Endothelial cell of umbilical vein (primary cell): ENCODE results near the gene DNAJB5. TPM values are rescaled to one million over a fixed set of nuclear protein-coding genes. Genes with fewer than 3 reads are reported as not detected.

Experiments
- BruUV-seq: library from RNA; stranded (reverse); fragments of 400-500 nt; replicated peaks from 2 replicates; lab custom pipeline; 2021; lab: Mats Ljungman, UMichigan
- CTCF ChIA-PET: fragments of 300-600, 350-600 bp; sonication (Branson Sonifier 250); formaldehyde crosslinking; loops from one replicate; lab custom pipeline; 2021; ENCODE audit warnings: antibody characterized with exemption, inconsistent platforms; lab: Charles Lee
- POLR2A ChIA-PET: fragments of 300-600, 350-600 bp; sonication (Branson Sonifier 250); formaldehyde crosslinking; loops from one replicate; lab custom pipeline; 2021; ENCODE audit warnings: antibody characterized with exemption, inconsistent platforms; lab: Charles Lee
- DNase-seq: peaks from one replicate; pipeline ENCODE4 v3.0.0-alpha.2; 2011; ENCODE audit warnings: low read depth, low spot score
- FAIRE-seq: peaks from 2 replicates; lab custom pipeline; 2011; peaks lifted over from hg19 to GRCh38; lab: Jason Lieb, UNC
- H2AFZ ChIP-seq: 2 replicates; pipeline ENCODE4 v1.6.0; 2012; ENCODE audit warnings: low read depth, low read length, control low read depth, inconsistent platforms
- H3K27ac ChIP-seq: 2 replicates; pipeline ENCODE4 v1.5.1; 2011; ENCODE audit warnings: low read depth, mild to moderate bottlenecking, control low read depth, low read length, moderate library complexity; ENCODE audit not compliant: insufficient read depth
- H3K27me3 ChIP-seq, 2 experiments: 2 replicates each; pipeline versions ENCODE4 v1.6.0 to v1.6.1; 2011; ENCODE audit warnings: low read length in 2 of 2, mixed read lengths in 1 of 2; ENCODE audit not compliant: control insufficient read depth in 2 of 2, insufficient read depth in 2 of 2
- H3K36me3 ChIP-seq, 2 experiments: 2 replicates in 1 of 2; 3 replicates in 1 of 2; pipeline ENCODE4 v1.5.1; 2011; ENCODE audit warnings: low read length in 2 of 2, mild to moderate bottlenecking in 1 of 2, moderate library complexity in 1 of 2; ENCODE audit not compliant: control insufficient read depth in 2 of 2, insufficient read depth in 2 of 2; ENCODE audit errors: extremely low read depth in 1 of 2
- H3K4me1 ChIP-seq: 3 replicates; pipeline ENCODE4 v1.5.1; 2011; ENCODE audit warnings: mild to moderate bottlenecking, low read length; ENCODE audit not compliant: control insufficient read depth, insufficient read depth; ENCODE audit errors: extremely low read depth
- H3K4me2 ChIP-seq: 2 replicates; pipeline ENCODE4 v1.6.1; 2011; ENCODE audit warnings: low read length, control low read depth, mixed read lengths; ENCODE audit not compliant: insufficient read depth
- H3K4me3 ChIP-seq, 3 experiments: fragments of 200-600 bp in 1 of 3; sonication (generic), shearing (Covaris generic) in 1 of 3; replicated peaks in 1 of 3; 2 replicates each; pipeline ENCODE4 v1.5.1; 2011 to 2016; ENCODE audit warnings: control low read depth in 3 of 3, low read length in 3 of 3, mild to moderate bottlenecking in 2 of 3, inconsistent platforms in 1 of 3, low read depth in 1 of 3, moderate library complexity in 1 of 3; ENCODE audit not compliant: insufficient read depth in 1 of 3
- H3K79me2 ChIP-seq: 2 replicates; pipeline ENCODE4 v1.6.0; 2012; ENCODE audit warnings: low read length, inconsistent platforms; ENCODE audit not compliant: control insufficient read depth, insufficient read depth
- H3K9ac ChIP-seq: replicated peaks from 2 replicates; pipeline ENCODE3; 2011; ENCODE audit warnings: low read length, control low read depth; ENCODE audit not compliant: insufficient read depth; ENCODE audit errors: extremely low read depth
- H3K9me1 ChIP-seq: replicated peaks from 3 replicates; pipeline ENCODE4 v1.6.0; 2011; ENCODE audit warnings: mild to moderate bottlenecking, low read length; ENCODE audit not compliant: control insufficient read depth, insufficient read depth; ENCODE audit errors: extremely low read depth
- H3K9me3 ChIP-seq: replicated peaks from 2 replicates; pipeline ENCODE4 v1.5.1; 2012; ENCODE audit warnings: low read length, inconsistent platforms; ENCODE audit not compliant: control insufficient read depth, insufficient read depth
- H4K20me1 ChIP-seq: replicated peaks from 2 replicates; pipeline ENCODE3; 2011; ENCODE audit warnings: mild to moderate bottlenecking, low read length; ENCODE audit not compliant: control insufficient read depth, insufficient read depth; ENCODE audit errors: extremely low read depth
- CTCF ChIP-seq, 2 donors: IDR thresholded peaks; 1 replicate in 1 of 2; 2 replicates in 1 of 2; pipeline ENCODE4 v1.5.1; 2011; ENCODE audit warnings: low read length in 2 of 2, mild to moderate bottlenecking in 2 of 2, moderate library complexity in 2 of 2, control low read depth in 1 of 2, inconsistent platforms in 1 of 2, low read depth in 1 of 2; ENCODE audit not compliant: insufficient read depth in 1 of 2; ENCODE audit errors: extremely low read depth in 1 of 2
- MAX ChIP-seq: IDR thresholded peaks from 2 replicates; pipeline ENCODE4 v1.6.1; 2011; ENCODE audit not compliant: insufficient read depth, insufficient read length
- MYC ChIP-seq: IDR thresholded peaks from one replicate; pipeline ENCODE4 v1.6.1; 2011; ENCODE audit warnings: mild to moderate bottlenecking, low read depth, low read length
- POLR2A ChIP-seq: IDR thresholded peaks from 2 replicates; pipeline ENCODE4 v1.6.1; 2012; ENCODE audit warnings: low read depth, mild to moderate bottlenecking, control low read depth, low read length
- POLR2AphosphoS5 ChIP-seq: IDR thresholded peaks from 2 replicates; pipeline ENCODE4 v1.6.1; 2012; ENCODE audit warnings: low read depth, mild to moderate bottlenecking, control low read depth, low read length, moderate library complexity; ENCODE audit not compliant: insufficient read depth
- dilution Hi-C: fragments of 300-500 bp; cut with MboI; formaldehyde crosslinking; loops from one replicate; pipeline ENCODE4 v1.15.0; 2019; ENCODE audit warnings: low sequenced_read_pairs; ENCODE audit not compliant: extremely low pct_ligation_motif_present
- intact Hi-C: fragments of 100-400 bp; cut with micrococcal nuclease; formaldehyde crosslinking; loops from one replicate; pipeline ENCODE4 v1.10.0; 2022
- polyA plus RNA-seq, 4 experiments: library from polyadenylated mRNA; depleted of rRNA in 3 of 4; stranded (reverse) in 3 of 4; unstranded in 1 of 4; fragments of >200 nt; gene quantifications; 2 replicates each; pipeline versions ENCODE4 v1.2.1 to v1.2.3, GENCODE V29; 2011 to 2012; ENCODE audit warnings: missing spikeins in 1 of 4
- total RNA-seq: library from RNA; stranded (reverse); gene quantifications from 2 replicates; pipeline ENCODE4 v1.2.3, GENCODE V29; 2021

The DNAJB5 gene
- total and polyA plus RNA-seq, 2 donors (not counting 3 experiments of a cell fraction or from before 2014, with no cell fraction given), result 8.6 to 12.8 TPM

GRCh38 chr9:34994260-34994899 lies 4.8 kb downstream of the DNAJB5 start:
- no peaks in the 10 kb centered on the region for H3K9me3 ChIP-seq
- FAIRE-seq (peak; percentile 93), DNase-seq (peak; percentile 64)
- TF ChIP-seq MAX (peak; percentile 47), POLR2AphosphoS5 (no peak), POLR2A (no peak), CTCF (IDR thresholded peaks at IDR 0.05; ENCODE audit: extremely low read depth in 1 of 2, insufficient read depth in 1 of 2, low read depth in 1 of 2, low read length in 2 of 2) (peak; percentile 67 to 71), MYC (no peak)
- intact Hi-C loops, result loop anchor here (1.0 kb wide), 1 partner anchor 95 kb away; no protein-coding TSS in a partner anchor
- H3K36me3 ChIP-seq, result peaks cover 3 to 10% of the 10 kb centered on the region in 2 experiments
- peak overlapping the region; percentile 79 for H3K27ac ChIP-seq
- no peak overlapping the region for H3K4me3 ChIP-seq
- no peaks in the 10 kb centered on the region for H3K79me2 ChIP-seq
- no peak overlapping the region for H2AFZ ChIP-seq
- H3K4me1 ChIP-seq, result peaks cover 42% of the 10 kb centered on the region
- no peak overlapping the region for H3K4me2 ChIP-seq
- no peaks in the 10 kb centered on the region for H3K27me3 ChIP-seq
- BruUV-seq, result no TSS peak
- H4K20me1 ChIP-seq, result no peaks in the 10 kb centered on the region
- no peaks in the 10 kb centered on the region for H3K9me1 ChIP-seq
- ChIA-PET POLR2A (interaction anchor here (0.6 to 1.0 kb wide), 2 partner anchors 56 to 58 kb away, joined by 3 to 4 read pairs; no protein-coding TSS in a partner anchor), CTCF (interaction anchor here (0.6 to 5.4 kb wide), 35 partner anchors 8 to 609 kb away, joined by 3 to 127 read pairs (median 6); partner anchors contain the start of genes FANCG, PIGO and VCP)
- dilution Hi-C loops, result no loop called here
- H3K9ac ChIP-seq, result no peak overlapping the region
